ENCODE measurements around the gene STX2.
A peak's percentile ranks its signal among the peaks of the same experiment; 100 is the strongest.
"Not testable (repeated sequence)": the region's sequence is repeated elsewhere in the genome, so short reads cannot be mapped to it uniquely, and the experiment has no call there.

Gene STX2

GRCh38 chr12:130775953-130776856, 62.8 kb downstream of the STX2 start:
- H3K4me1 Mint-ChIP-seq (ENCODE audit: low read depth in 2 of 2) = peaks cover 6 to 10% of the 10 kb centered on the region in 2 donors
- H3K27me3 Mint-ChIP-seq = peaks cover 15 to 19% of the 10 kb centered on the region in 2 donors
- H3K4me3 Mint-ChIP-seq = peak overlapping the region; percentile 76
- DNase-seq (no peak), ATAC-seq (replicated peaks) (peak; percentile 67)
- H3K36me3 Mint-ChIP-seq (ENCODE audit: insufficient read depth) = peaks cover 3% of the 10 kb centered on the region
- no peak overlapping the region for H3K27ac Mint-ChIP-seq
- no peaks in the 10 kb centered on the region for H3K9me3 Mint-ChIP-seq

GRCh38 chr12:130770413-130771028, 68.5 kb downstream of the STX2 start:
- no peaks in the 10 kb centered on the region for H3K36me3 Mint-ChIP-seq (ENCODE audit: insufficient read depth)
- ATAC-seq (replicated peaks) = no peak

GRCh38 chr12:130768120-130768519, 70.9 kb downstream of the STX2 start:
- DNase-seq (no peak), ATAC-seq (replicated peaks) (no peak)
- H3K4me1 Mint-ChIP-seq (ENCODE audit: low read depth in 2 of 2) = peaks cover 0 to 1% of the 10 kb centered on the region in 2 donors
- peaks cover 4 to 16% of the 10 kb centered on the region in 2 donors for H3K27me3 Mint-ChIP-seq
- H3K36me3 Mint-ChIP-seq (ENCODE audit: insufficient read depth) = no peaks in the 10 kb centered on the region
- no peak overlapping the region for H3K27ac Mint-ChIP-seq
- no peaks in the 10 kb centered on the region for H3K9me3 Mint-ChIP-seq
- H3K4me3 Mint-ChIP-seq = no peak overlapping the region

More at GRCh38 chr12:130770413-130771028, 68.5 kb downstream of the STX2 start:
- Mint-ChIP-seq H3K4me1 (ENCODE audit: low read depth in 2 of 2) (peaks cover 1 to 2% of the 10 kb centered on the region in 2 donors), H3K27me3 (peaks cover 7 to 16% of the 10 kb centered on the region in 2 donors), H3K27ac (no peak overlapping the region), H3K4me3 (no peak overlapping the region), H3K9me3 (no peaks in the 10 kb centered on the region)
- DNase-seq = no peak

GRCh38 chr12:130766470-130766869, 72.6 kb downstream of the STX2 start:
- Mint-ChIP-seq H3K4me1 (ENCODE audit: low read depth in 2 of 2) (peaks cover under 1 to 11% of the 10 kb centered on the region in 2 donors), H3K27me3 (peaks cover 4 to 9% of the 10 kb centered on the region in 2 donors), H3K9me3 (no peaks in the 10 kb centered on the region), H3K27ac (no peak overlapping the region), H3K36me3 (ENCODE audit: insufficient read depth) (no peaks in the 10 kb centered on the region), H3K4me3 (no peak overlapping the region)
- ATAC-seq (replicated peaks) (no peak), DNase-seq (no peak)

- no peaks in the 10 kb centered on the region for H3K9me3 Mint-ChIP-seq
- H3K4me3 Mint-ChIP-seq = no peak overlapping the region
- no peaks in the 10 kb centered on the region for H3K36me3 Mint-ChIP-seq (ENCODE audit: insufficient read depth)
- DNase-seq = no peak
- H3K27me3 Mint-ChIP-seq = peaks cover 4 to 8% of the 10 kb centered on the region in 2 donors
- peaks cover 4 to 14% of the 10 kb centered on the region in 2 donors for H3K4me1 Mint-ChIP-seq (ENCODE audit: low read depth in 2 of 2)
- no peak overlapping the region for H3K27ac Mint-ChIP-seq
- ATAC-seq (replicated peaks) = no peak
Measured at GRCh38 chr12:130765186-130765659, 73.8 kb downstream of the STX2 start.

- no peaks in the 10 kb centered on the region for H3K36me3 Mint-ChIP-seq (ENCODE audit: insufficient read depth)
- ATAC-seq (replicated peaks) (no peak), DNase-seq (peak in 1 of 3 experiments; percentile 14)
- peaks cover 4 to 16% of the 10 kb centered on the region in 2 donors for H3K4me1 Mint-ChIP-seq (ENCODE audit: low read depth in 2 of 2)
- H3K27me3 Mint-ChIP-seq = peaks cover 4 to 8% of the 10 kb centered on the region in 2 donors
- no peaks in the 10 kb centered on the region for H3K9me3 Mint-ChIP-seq
- H3K4me3 Mint-ChIP-seq = no peak overlapping the region
- no peak overlapping the region for H3K27ac Mint-ChIP-seq
Measured at GRCh38 chr12:130764475-130765185, 74.4 kb downstream of the STX2 start.

- Mint-ChIP-seq H3K36me3 (ENCODE audit: insufficient read depth) (no peaks in the 10 kb centered on the region), H3K27ac (no peak overlapping the region), H3K4me1 (ENCODE audit: low read depth in 2 of 2) (peaks cover 4 to 16% of the 10 kb centered on the region in 2 donors), H3K9me3 (no peaks in the 10 kb centered on the region), H3K4me3 (no peak overlapping the region), H3K27me3 (peaks cover 4 to 8% of the 10 kb centered on the region in 2 donors)
- DNase-seq = no peak
- ATAC-seq (replicated peaks) = no peak
Measured at GRCh38 chr12:130764073-130764472, 75.0 kb downstream of the STX2 start.

- Mint-ChIP-seq H3K4me1 (ENCODE audit: low read depth in 2 of 2) (peaks cover 4 to 16% of the 10 kb centered on the region in 2 donors), H3K27me3 (no peaks in the 10 kb centered on the region), H3K9me3 (no peaks in the 10 kb centered on the region), H3K36me3 (ENCODE audit: insufficient read depth) (no peaks in the 10 kb centered on the region), H3K4me3 (peak overlapping the region; percentile 44 to 58), H3K27ac (peak overlapping the region; percentile 24 to 63)
- ATAC-seq (replicated peaks) (no peak), DNase-seq (no peak)
Measured at GRCh38 chr12:130762319-130762675, 76.8 kb downstream of the STX2 start.

- H3K4me3 Mint-ChIP-seq = peak overlapping the region; percentile 44 to 58
- no peaks in the 10 kb centered on the region for H3K36me3 Mint-ChIP-seq (ENCODE audit: insufficient read depth)
- peak; percentile 36 to 47 (median 41) for DNase-seq
- peak overlapping the region; percentile 24 to 63 for H3K27ac Mint-ChIP-seq
- peaks cover 4 to 16% of the 10 kb centered on the region in 2 donors for H3K4me1 Mint-ChIP-seq (ENCODE audit: low read depth in 2 of 2)
- ATAC-seq (replicated peaks) = peak; percentile 67
- no peaks in the 10 kb centered on the region for H3K27me3 Mint-ChIP-seq
- no peaks in the 10 kb centered on the region for H3K9me3 Mint-ChIP-seq
Measured at GRCh38 chr12:130761537-130762318, 77.3 kb downstream of the STX2 start.

GRCh38 chr12:130754234-130754901, 84.7 kb downstream of the STX2 start:
- peak overlapping the region in 1 of 2 donors; percentile 55 for H3K4me3 Mint-ChIP-seq
- H3K36me3 Mint-ChIP-seq (ENCODE audit: insufficient read depth) = peaks cover 2% of the 10 kb centered on the region
- peak overlapping the region; percentile 87 to 94 for H3K27ac Mint-ChIP-seq
- ATAC-seq (replicated peaks) (no peak), DNase-seq (no peak)
- peaks cover 0 to 7% of the 10 kb centered on the region in 2 donors for H3K27me3 Mint-ChIP-seq
- peaks cover 6 to 10% of the 10 kb centered on the region in 2 donors for H3K9me3 Mint-ChIP-seq
- H3K4me1 Mint-ChIP-seq (ENCODE audit: low read depth in 2 of 2) = peaks cover 7 to 8% of the 10 kb centered on the region in 2 donors

GRCh38 chr12:130752692-130753230, 86.3 kb downstream of the STX2 start:
- H3K36me3 Mint-ChIP-seq (ENCODE audit: insufficient read depth) = peaks cover 2% of the 10 kb centered on the region
- peaks cover 6 to 10% of the 10 kb centered on the region in 2 donors for H3K9me3 Mint-ChIP-seq
- DNase-seq = no peak
- H3K4me1 Mint-ChIP-seq (ENCODE audit: low read depth in 2 of 2) = peaks cover 12 to 13% of the 10 kb centered on the region in 2 donors
- no peak overlapping the region for H3K4me3 Mint-ChIP-seq
- peak overlapping the region in 1 of 2 donors; percentile 35 for H3K27ac Mint-ChIP-seq
- H3K27me3 Mint-ChIP-seq = peaks cover 0 to 14% of the 10 kb centered on the region in 2 donors
- ATAC-seq (replicated peaks) = no peak

- not testable (repeated sequence) for ATAC-seq (replicated peaks); DNase-seq; H3K36me3 Mint-ChIP-seq (ENCODE audit: insufficient read depth); H3K4me3 Mint-ChIP-seq; H3K27ac Mint-ChIP-seq
- Mint-ChIP-seq H3K27me3 (peaks cover 1 to 19% of the 10 kb centered on the region in 2 donors), H3K4me1 (ENCODE audit: low read depth in 2 of 2) (peaks cover 13% of the 10 kb centered on the region in 2 donors), H3K9me3 (peaks cover 6 to 10% of the 10 kb centered on the region in 2 donors)
Measured at GRCh38 chr12:130752037-130752436, 87.0 kb downstream of the STX2 start.

All from effector memory CD8-positive, alpha-beta T cell (primary cell).